Fibroblast of peridontal ligament (primary cell): Measurements from ENCODE around the gene PRDX6.
"Not testable (repeated sequence)": the region's sequence is repeated elsewhere in the genome, so short reads cannot be mapped to it uniquely, and the experiment has no call there.

Source experiments
- DNase-seq: peaks from one replicate; pipeline ENCODE4 v3.0.0-alpha.2; 2010; ENCODE audit errors: extremely low read depth

The PRDX6 gene

GRCh38 chr1:173477286-173478093 is at the start of gene PRDX6:
Gene PRDX6, plus strand, starts transcription at chr1:173477335. Its CDS starts 63 bp downstream, at chr1:173477398.
- DNase-seq: peak; percentile 68

- DNase-seq: peak; percentile 96
Measured at GRCh38 chr1:173429471-173430402, 47.4 kb upstream of the PRDX6 start.

GRCh38 chr1:173430677-173431303 is 46.3 kb upstream of the PRDX6 start:
- no peak for DNase-seq

GRCh38 chr1:173431304-173432045 is 45.7 kb upstream of the PRDX6 start:
- peak; percentile 97 for DNase-seq

- no peak for DNase-seq
Measured at GRCh38 chr1:173432331-173432730, 44.8 kb upstream of the PRDX6 start.

GRCh38 chr1:173433751-173434326 is 43.3 kb upstream of the PRDX6 start:
- no peak for DNase-seq

- DNase-seq: no peak
Measured at GRCh38 chr1:173436841-173437428, 40.2 kb upstream of the PRDX6 start.

GRCh38 chr1:173438675-173439074 is 38.5 kb upstream of the PRDX6 start:
- no peak for DNase-seq

GRCh38 chr1:173440430-173440829 is 36.7 kb upstream of the PRDX6 start:
- DNase-seq: no peak

- DNase-seq: no peak
Measured at GRCh38 chr1:173444757-173445156, 32.4 kb upstream of the PRDX6 start.

- DNase-seq: no peak
Measured at GRCh38 chr1:173445164-173445563, 32.0 kb upstream of the PRDX6 start.

- no peak for DNase-seq
Measured at GRCh38 chr1:173445656-173446055, 31.5 kb upstream of the PRDX6 start.

- DNase-seq: no peak
Measured at GRCh38 chr1:173447224-173447623, 29.9 kb upstream of the PRDX6 start.

- DNase-seq: no peak
Measured at GRCh38 chr1:173448945-173449344, 28.2 kb upstream of the PRDX6 start.

GRCh38 chr1:173451981-173452380 is 25.2 kb upstream of the PRDX6 start:
- no peak for DNase-seq

GRCh38 chr1:173453982-173454381 is 23.2 kb upstream of the PRDX6 start:
- peak; percentile 45 for DNase-seq

- no peak for DNase-seq
Measured at GRCh38 chr1:173454966-173455524, 22.1 kb upstream of the PRDX6 start.

- no peak for DNase-seq
Measured at GRCh38 chr1:173459885-173460284, 17.2 kb upstream of the PRDX6 start.

- DNase-seq: peak; percentile 6
Measured at GRCh38 chr1:173462666-173463065, 14.5 kb upstream of the PRDX6 start.

- not testable (repeated sequence) for DNase-seq
Measured at GRCh38 chr1:173464185-173464584, 12.9 kb upstream of the PRDX6 start.
